GM18502 (cell line): ENCODE measurements around the gene GDF11.
"Not testable (repeated sequence)": the region's sequence is repeated elsewhere in the genome, so short reads cannot be mapped to it uniquely, and the experiment has no call there.

Experiments
- ATAC-seq: cut with Tn5 transposase; IDR thresholded peaks from one replicate; pipeline ENCODE4 v1.9.1; 2021; ENCODE audit warnings: mild to moderate bottlenecking; ENCODE audit not compliant: unreplicated experiment, poor library complexity

Gene GDF11

GRCh38 chr12:55737581-55738122 lies 5.3 kb upstream of the GDF11 start:
- ATAC-seq, result no peak

DNA sequence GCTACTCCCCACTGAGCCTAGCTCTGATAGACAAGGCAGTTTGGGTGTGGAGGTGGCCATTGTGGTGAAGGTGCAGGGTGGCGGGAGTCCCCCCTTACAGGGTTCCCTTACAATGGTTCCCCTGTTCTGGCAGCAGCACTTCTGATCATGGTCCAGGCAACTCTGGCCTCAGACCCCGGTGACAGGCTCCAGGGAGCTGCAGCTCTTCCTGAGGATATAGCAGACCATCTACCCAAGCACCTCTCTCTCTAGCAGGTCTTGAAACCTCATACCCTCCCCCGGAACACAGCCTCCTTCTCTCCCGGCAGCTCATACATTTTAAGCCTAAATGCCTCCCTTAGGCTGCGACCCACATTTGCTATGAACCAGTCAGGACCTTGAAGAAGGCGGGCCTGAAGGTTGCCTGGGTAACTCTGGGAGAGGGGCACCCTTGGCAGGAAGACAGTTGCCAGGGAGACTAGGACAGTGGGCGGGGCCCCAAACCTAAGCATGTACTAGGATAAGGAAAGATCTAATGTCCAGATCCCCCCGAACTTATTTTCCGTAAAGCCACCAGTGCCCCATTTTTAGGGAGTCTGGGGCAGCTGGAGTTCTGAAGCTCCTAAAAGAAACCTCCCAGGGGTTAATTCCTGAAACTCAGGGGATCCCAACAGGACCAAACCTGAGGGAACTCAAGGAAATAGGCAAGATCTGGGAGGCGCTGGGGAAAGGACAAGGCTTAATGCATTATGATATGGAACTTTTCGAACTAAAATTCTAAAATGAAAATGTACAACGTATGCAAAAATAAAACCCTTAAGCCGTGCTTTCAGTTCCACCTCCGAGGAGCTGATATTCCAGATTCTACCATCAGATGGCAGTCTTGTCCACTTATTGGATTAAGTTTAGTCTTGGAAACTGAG lies 4.5 kb upstream of the GDF11 start:
- peak; percentile 85 for ATAC-seq

DNA sequence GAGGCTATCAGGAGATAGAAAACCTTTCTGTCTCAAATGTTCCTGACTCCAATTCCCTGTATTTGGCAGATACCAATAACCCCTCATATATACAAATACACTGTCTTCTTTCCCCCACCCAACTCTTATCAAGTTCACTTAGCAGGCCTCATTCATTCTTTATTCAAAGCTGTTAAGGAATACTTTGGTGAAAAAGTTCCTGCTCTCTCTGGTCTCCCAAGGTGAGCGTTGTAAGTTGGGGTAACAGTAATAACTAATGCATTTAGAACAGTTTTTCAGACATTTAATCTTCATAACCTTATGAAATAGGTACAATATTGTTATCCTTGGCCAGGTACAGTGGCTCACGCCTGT lies 3.9 kb upstream of the GDF11 start:
- ATAC-seq, result no peak

DNA sequence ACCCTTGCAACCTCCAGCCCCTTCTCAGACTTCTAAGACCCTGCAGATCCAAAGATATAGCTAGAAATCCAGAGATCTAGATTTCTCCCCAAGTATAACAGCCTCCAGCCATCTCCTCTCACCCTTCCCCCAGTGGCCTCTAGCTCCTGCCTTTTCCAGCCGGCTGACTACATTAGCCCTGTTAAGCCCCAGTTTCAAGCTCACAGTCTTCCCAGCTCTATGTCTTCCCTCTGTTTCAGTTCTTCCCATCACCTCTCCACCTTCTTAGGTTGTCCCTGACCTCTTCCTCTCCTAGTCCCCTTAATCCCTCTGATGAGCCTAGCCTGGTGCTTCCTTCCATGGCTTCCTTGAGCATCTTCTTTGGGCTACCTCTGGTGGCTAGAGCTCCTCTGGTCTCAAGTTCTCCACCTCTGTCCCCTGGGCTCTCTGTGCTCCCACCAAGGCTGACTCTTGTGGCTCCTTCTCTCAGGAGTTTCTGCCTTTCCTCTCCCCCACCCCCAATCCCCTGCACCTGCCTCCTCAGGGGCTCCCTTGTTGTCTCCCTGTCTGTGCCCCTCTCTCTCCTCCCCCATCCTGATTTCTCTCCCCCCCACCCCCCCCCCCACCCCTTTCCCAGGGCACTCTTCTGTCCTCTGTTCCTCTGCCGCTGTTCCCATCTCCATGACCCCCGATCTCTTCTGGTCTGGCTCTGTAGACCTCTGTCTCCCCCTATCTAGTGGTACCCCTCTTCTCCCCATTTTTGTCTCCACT lies 816 bp upstream of the GDF11 start:
- ATAC-seq, result no peak

DNA sequence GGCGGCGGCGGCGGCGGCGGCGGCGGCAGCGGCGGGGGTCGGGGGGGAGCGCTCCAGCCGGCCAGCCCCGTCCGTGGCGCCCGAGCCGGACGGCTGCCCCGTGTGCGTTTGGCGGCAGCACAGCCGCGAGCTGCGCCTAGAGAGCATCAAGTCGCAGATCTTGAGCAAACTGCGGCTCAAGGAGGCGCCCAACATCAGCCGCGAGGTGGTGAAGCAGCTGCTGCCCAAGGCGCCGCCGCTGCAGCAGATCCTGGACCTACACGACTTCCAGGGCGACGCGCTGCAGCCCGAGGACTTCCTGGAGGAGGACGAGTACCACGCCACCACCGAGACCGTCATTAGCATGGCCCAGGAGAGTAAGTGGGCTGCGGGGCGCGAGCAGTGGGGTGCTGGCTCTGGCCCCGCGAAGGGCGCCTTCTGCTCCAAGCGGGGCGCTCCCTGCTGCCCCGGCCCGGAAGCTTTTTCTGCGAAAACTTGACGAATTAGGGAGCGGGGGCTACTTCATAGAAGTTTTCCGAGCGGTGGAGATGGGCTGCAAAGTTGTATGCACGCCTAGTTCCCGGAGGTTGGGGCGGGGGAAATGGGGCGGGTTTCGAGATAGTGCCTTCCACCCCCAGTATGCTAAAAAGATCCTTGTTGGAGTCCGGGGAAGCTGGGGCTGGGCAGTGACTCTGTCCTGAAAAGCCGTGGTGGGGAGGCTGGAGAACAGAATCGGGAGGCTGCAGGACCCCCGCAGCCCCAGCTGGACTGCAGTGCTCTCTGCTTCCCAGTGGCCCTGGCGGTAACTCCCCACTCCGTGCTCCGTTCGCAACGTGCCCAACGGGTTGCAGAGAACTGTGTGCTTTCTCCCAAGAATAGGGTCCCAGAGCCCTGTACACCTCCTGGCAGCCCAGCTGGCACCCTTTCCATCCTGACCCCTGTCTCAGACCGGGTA lies 751 bp downstream of the GDF11 start:
- ATAC-seq, result peak; percentile 52

DNA sequence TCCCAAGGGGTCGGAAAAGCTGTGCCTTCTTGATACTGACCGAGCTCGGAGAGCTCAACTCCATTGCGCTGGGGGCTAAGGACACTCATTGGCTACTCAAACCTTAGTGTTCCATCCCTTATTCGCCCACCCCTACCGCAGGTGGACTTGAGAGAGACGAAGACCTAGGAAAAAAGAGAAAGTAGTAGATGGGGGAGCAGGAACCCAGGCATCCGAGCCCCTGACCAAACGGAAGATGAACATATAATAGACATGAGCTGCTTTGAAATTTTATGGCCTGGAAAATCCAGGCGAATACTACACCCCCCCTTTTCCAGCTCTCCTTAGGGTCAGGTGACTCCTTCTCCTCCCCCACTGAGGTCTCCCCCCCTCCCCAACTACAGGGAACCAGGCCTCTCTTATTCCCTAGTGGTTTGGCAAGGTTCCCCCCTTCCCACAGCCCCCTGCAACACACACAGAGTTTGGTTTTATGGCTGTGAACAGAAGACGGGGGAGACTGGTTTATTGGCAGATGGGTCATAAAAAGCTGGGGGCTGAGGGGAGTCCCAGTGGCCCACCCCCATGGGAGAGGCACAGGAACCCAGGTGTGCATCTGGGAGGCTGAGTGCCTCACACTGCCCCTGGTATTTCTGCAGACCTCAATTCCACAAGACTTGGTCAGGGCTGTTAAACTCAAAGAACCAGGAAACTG lies 1.6 kb downstream of the GDF11 start:
- no peak for ATAC-seq

GRCh38 chr12:55745361-55746173 lies 2.6 kb downstream of the GDF11 start:
- no peak for ATAC-seq

GRCh38 chr12:55746174-55746912 lies 3.4 kb downstream of the GDF11 start:
- no peak for ATAC-seq

DNA sequence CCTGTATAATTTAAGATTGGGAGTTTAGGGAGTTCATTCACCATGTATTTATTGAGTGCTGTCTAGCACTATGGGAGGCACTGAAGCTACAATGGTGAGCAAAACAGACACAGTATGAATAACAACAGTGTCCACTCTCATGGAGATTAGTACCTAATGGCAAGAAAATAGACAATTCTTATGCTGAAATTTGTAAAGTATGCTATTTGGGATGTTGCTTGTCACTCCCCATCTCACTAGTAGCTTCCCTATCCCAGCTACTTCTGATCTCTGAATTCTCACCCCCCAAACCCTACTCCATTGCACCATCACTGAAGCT lies 4.0 kb downstream of the GDF11 start:
- no peak for ATAC-seq

DNA sequence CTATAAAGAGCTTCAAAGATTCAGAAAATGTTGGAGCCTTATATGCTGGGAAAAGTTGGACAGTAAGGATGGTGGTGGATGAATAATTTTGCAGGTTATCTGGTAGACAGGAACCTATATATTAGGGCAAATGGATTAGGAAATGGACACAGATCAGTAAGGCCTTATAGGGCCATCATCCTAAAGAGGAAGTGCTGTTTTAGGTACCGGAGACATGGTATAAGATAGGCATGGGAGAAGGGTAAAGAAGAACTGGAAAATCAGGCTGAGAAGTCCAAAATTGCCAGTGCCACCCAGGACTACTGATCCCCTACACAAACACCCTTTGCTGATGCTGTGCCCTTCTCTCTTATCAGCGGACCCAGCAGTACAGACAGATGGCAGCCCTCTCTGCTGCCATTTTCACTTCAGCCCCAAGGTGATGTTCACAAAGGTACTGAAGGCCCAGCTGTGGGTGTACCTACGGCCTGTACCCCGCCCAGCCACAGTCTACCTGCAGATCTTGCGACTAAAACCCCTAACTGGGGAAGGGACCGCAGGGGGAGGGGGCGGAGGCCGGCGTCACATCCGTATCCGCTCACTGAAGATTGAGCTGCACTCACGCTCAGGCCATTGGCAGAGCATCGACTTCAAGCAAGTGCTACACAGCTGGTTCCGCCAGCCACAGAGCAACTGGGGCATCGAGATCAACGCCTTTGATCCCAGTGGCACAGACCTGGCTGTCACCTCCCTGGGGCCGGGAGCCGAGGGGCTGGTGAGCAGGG lies 5.5 kb downstream of the GDF11 start:
- no peak for ATAC-seq

DNA sequence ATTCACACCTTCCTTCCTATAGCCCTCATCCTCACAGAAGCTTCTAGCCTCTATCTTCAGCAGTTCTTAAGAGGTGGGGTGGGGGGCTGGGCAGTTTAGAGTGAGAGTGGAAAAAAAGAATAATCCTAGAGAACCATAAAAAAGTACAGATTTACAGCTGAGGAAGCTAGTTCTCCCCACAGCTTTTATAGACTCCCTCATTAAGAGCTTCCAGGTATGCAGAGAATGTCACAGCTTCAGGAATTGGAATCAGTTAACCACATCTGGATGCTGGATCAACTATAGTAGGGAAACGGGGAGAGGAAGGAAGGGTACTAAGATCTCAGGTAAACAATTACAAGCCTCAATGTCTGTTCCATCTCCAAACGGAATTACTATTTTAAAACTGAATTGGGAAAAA lies 12.3 kb downstream of the GDF11 start:
- no peak for ATAC-seq

DNA sequence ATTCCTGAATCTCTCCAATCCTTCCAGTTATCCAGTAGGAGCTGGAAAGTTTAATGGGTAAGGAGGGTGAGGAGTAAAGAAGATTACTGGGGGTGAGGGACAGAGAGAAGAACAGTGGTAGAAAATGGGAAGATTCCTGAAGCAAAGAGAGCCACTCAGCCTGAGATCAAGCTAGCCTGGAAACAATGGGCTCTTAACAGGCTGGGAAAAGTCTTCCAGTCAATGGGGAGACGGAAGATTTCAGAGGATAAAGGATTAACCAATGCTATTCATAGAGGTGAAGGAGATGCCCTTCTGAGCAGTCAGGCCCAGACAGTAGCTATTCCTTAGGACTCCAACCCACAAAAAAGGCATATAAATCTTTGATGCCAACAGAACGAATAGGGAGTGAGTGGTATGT lies 14.8 kb downstream of the GDF11 start:
- ATAC-seq, result no peak

GRCh38 chr12:55758575-55758974 lies 15.7 kb downstream of the GDF11 start:
- not testable (repeated sequence) for ATAC-seq

DNA sequence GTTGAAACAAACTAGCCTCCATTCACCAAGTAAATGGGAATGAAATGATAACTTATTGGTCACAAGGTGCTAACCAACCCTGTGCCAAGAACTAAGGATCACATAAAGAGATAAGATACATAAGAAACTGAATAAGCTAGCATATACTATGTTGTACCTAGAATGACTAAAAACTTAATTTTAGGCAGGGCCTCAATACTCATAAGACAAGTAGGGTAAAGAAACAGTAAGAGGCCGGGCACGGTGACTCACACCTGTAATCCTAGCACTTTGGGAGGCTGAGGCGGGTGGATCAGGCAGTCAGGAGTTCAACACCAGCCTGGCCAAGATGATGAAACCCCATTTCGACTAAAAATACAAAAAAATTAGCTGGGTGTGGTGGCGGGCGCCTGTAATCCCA lies 17.7 kb downstream of the GDF11 start:
- no peak for ATAC-seq

DNA sequence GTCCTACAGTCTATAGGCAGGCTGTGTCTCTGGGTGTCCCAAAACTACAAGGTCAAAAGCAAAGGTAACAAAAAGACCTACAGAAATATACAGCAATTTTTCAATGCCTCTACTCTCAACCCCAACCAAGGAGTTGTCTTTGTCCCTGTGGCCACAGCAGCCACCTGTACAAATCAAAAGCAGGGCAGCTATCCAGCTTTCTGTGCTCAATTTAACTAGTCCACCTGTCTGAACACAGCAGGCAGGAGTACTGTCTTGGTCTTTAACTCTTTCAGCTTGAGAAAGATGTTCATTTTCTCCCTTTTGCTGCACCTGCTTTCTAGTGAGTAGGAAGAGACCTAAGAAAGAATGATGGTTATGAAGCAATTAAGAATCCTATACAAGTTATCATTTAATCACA lies 19.7 kb downstream of the GDF11 start:
- no peak for ATAC-seq

- no peak for ATAC-seq
Measured at GRCh38 chr12:55765736-55766290, 22.9 kb downstream of the GDF11 start.

GRCh38 chr12:55767156-55767555 lies 24.2 kb downstream of the GDF11 start:
- no peak for ATAC-seq
